ENCODE results near the gene PRR7. TPM values are rescaled to one million over a fixed set of nuclear protein-coding genes. Genes with fewer than 3 reads are reported as not detected.

PRR7 gene
- total and polyA plus RNA-seq, 2 of the 13 experiments (the other 11 are each of a cell fraction or from before 2014, with no cell fraction given): 4.8 to 5.0 TPM

DNA sequence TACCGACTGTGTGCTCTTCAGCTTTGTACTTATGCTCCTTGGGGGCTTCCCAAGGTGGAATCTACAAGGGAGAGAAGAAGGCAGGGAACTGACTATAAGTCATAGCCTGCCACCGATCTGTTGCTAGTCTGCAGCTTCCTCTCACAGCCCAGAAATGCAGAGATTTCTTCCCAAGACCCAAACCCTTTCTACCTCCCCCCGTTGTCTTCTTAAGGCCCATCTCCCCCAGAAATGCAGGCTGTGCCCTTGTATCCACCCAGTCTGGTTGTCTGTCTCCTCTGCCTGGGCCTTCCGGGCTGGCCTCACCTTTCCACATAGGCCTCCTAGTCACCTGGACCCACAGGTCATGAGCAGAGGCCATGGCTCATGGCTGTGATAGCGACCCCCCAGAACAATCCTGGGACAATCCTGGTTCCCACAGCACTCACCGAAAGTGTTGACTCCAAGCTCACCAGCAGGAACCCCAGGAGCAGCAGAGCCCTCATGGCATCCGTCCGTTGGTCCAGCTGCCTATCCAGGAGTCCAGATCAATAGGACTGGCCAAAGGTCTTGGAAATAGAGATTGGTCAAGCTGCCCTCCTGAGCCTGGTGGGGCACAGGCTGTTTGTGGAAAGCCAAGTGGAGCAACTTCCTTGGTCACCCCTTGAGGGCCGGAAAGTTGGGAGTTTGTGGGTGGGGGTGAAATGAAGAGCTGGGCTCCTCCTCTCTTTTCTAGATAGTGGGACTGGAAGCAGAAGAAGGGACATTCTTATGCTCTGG, 37.4 kb upstream of the PRR7 start, which contains the start of gene F12 (continued):
- TF ChIP-seq KLF13 (CRISPR knock-in tag; IDR thresholded peaks at IDR 0.05) (no peak), ELF1 (CRISPR knock-in tag; IDR thresholded peaks at IDR 0.05) (0 out of 2 replicates have a peak, but pooled peaks have one; percentile 31), ZNF782 (CRISPR knock-in tag; IDR thresholded peaks at IDR 0.05; ENCODE audit: borderline replicate concordance) (no peak), IKZF1 (IDR thresholded peaks at IDR 0.05) (no peak), POLR2AphosphoS5 (IDR thresholded peaks at IDR 0.05; ENCODE audit: low read depth, low read length) (peak; percentile 45; the same call in 1 of the 2 replicates), PAF1 (CRISPR knock-in tag; IDR thresholded peaks at IDR 0.05) (no peak), JDP2 (CRISPR knock-in tag; IDR thresholded peaks at IDR 0.05; ENCODE audit: borderline replicate concordance) (no peak), ZNF674 (CRISPR knock-in tag; IDR thresholded peaks at IDR 0.05; ENCODE audit: low read depth) (no peak), SOX13 (IDR thresholded peaks at IDR 0.05) (no peak), SOX13 (CRISPR knock-in tag; conservative IDR thresholded peaks at IDR 0.05 in 1 of 2, IDR thresholded peaks at IDR 0.05 in 1 of 2) (no peak), TMF1 (CRISPR knock-in tag; IDR thresholded peaks at IDR 0.05; ENCODE audit: low read depth) (no peak), ARID2 (CRISPR knock-in tag; IDR thresholded peaks at IDR 0.05; ENCODE audit: borderline replicate concordance) (no peak), ZFP41 (CRISPR knock-in tag; IDR thresholded peaks at IDR 0.05; ENCODE audit: borderline replicate concordance) (no peak), ZNF337 (CRISPR knock-in tag; IDR thresholded peaks at IDR 0.05; ENCODE audit: borderline replicate concordance, low read depth) (no peak), POGZ (CRISPR knock-in tag; IDR thresholded peaks at IDR 0.05) (no peak; the same call in 1 of the 2 replicates), ZNF543 (CRISPR knock-in tag; IDR thresholded peaks at IDR 0.05) (no peak), MEIS1 (CRISPR knock-in tag; IDR thresholded peaks at IDR 0.05; ENCODE audit: borderline replicate concordance) (no peak), NFIC (IDR thresholded peaks at IDR 0.05; ENCODE audit: low read length) (no peak), ZNF468 (CRISPR knock-in tag; IDR thresholded peaks at IDR 0.05) (no peak), SALL1 (CRISPR knock-in tag; IDR thresholded peaks at IDR 0.05) (peak; percentile 87)
- TF ChIP-seq, protein P1, sequence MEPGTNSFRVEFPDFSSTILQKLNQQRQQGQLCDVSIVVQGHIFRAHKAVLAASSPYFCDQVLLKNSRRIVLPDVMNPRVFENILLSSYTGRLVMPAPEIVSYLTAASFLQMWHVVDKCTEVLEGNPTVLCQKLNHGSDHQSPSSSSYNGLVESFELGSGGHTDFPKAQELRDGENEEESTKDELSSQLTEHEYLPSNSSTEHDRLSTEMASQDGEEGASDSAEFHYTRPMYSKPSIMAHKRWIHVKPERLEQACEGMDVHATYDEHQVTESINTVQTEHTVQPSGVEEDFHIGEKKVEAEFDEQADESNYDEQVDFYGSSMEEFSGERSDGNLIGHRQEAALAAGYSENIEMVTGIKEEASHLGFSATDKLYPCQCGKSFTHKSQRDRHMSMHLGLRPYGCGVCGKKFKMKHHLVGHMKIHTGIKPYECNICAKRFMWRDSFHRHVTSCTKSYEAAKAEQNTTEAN (CRISPR knock-in tag; conservative IDR thresholded peaks at IDR 0.05): no peak
- TF ChIP-seq, protein P2, sequence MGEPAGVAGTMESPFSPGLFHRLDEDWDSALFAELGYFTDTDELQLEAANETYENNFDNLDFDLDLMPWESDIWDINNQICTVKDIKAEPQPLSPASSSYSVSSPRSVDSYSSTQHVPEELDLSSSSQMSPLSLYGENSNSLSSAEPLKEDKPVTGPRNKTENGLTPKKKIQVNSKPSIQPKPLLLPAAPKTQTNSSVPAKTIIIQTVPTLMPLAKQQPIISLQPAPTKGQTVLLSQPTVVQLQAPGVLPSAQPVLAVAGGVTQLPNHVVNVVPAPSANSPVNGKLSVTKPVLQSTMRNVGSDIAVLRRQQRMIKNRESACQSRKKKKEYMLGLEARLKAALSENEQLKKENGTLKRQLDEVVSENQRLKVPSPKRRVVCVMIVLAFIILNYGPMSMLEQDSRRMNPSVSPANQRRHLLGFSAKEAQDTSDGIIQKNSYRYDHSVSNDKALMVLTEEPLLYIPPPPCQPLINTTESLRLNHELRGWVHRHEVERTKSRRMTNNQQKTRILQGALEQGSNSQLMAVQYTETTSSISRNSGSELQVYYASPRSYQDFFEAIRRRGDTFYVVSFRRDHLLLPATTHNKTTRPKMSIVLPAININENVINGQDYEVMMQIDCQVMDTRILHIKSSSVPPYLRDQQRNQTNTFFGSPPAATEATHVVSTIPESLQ (CRISPR knock-in tag; conservative IDR thresholded peaks at IDR 0.05): no peak
- TF ChIP-seq, protein P3, sequence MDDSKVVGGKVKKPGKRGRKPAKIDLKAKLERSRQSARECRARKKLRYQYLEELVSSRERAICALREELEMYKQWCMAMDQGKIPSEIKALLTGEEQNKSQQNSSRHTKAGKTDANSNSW (CRISPR knock-in tag; IDR thresholded peaks at IDR 0.05; ENCODE audit: borderline replicate concordance): no peak
- TF ChIP-seq, protein P4, sequence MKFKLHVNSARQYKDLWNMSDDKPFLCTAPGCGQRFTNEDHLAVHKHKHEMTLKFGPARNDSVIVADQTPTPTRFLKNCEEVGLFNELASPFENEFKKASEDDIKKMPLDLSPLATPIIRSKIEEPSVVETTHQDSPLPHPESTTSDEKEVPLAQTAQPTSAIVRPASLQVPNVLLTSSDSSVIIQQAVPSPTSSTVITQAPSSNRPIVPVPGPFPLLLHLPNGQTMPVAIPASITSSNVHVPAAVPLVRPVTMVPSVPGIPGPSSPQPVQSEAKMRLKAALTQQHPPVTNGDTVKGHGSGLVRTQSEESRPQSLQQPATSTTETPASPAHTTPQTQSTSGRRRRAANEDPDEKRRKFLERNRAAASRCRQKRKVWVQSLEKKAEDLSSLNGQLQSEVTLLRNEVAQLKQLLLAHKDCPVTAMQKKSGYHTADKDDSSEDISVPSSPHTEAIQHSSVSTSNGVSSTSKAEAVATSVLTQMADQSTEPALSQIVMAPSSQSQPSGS (CRISPR knock-in tag; IDR thresholded peaks at IDR 0.05): no peak
- TF ChIP-seq, protein P5, sequence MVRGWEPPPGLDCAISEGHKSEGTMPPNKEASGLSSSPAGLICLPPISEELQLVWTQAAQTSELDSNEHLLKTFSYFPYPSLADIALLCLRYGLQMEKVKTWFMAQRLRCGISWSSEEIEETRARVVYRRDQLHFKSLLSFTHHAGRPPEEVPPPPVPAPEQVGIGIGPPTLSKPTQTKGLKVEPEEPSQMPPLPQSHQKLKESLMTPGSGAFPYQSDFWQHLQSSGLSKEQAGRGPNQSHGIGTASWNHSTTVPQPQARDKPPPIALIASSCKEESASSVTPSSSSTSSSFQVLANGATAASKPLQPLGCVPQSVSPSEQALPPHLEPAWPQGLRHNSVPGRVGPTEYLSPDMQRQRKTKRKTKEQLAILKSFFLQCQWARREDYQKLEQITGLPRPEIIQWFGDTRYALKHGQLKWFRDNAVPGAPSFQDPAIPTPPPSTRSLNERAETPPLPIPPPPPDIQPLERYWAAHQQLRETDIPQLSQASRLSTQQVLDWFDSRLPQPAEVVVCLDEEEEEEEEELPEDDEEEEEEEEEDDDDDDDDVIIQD (CRISPR knock-in tag; IDR thresholded peaks at IDR 0.05; ENCODE audit: low read depth): no peak

All from HepG2 (cell line).